Daoy (cell line): ENCODE results near the gene ERBB3. TPM values are rescaled to one million over a fixed set of nuclear protein-coding genes. Genes with fewer than 3 reads are reported as not detected.

Source experiments
- DNase-seq: peaks from one replicate; pipeline ENCODE4 v3.0.0-alpha.2; 2015; ENCODE audit warnings: low read depth
- total RNA-seq: library from RNA; depleted of rRNA; stranded (reverse); fragments of >200 nt; shearing (Covaris generic); gene quantifications from 2 replicates; pipeline ENCODE4 v1.2.3, GENCODE V29; 2014; rRNA removed

ERBB3 gene
- total RNA-seq, 1 experiment from 2014 or later, result 0.63 TPM

DNA sequence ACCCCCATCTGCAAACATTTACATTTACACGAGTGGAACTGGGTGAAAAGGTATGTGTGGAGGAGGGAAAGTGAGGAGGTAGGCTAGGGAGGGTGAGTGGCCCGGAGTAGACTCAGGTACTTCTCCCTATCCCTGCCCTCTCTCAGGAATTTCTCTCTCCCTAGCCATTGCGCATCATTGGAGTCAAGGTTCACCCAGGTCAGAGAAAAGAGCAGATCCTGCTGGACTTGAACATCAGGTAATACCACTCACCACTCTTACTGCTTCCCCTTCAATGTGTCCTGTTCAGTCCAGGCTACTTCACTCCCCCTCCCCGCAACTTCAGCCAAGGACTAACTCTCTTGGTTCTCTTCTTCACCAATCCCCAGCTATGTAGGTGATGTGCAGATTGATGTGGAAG is 50.9 kb downstream of the ERBB3 start:
- no peak for DNase-seq

DNA sequence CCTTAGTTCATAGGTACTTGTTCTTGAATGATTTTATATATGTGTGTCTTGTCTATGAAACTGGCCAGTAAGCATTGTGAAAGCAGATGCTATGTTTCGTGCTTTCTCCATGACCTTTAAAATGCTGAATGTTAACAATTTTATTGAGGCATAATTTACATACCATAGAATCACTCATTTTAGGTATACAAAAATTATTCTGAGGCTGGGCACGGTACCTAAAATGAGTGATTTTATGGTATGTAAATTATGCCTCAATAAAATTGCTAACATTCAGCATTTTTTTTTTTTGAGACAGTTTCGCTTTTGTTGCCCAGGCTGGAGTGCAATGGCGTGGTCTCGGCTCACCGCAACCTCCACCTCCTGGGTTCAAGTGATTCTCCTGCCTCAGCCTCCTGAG is 54.9 kb downstream of the ERBB3 start:
- DNase-seq, result no peak

- DNase-seq, result no peak
Measured at GRCh38 chr12:56137853-56138571, 58.0 kb downstream of the ERBB3 start.

GRCh38 chr12:56141946-56142784 is 62.2 kb downstream of the ERBB3 start:
- no peak for DNase-seq

DNA sequence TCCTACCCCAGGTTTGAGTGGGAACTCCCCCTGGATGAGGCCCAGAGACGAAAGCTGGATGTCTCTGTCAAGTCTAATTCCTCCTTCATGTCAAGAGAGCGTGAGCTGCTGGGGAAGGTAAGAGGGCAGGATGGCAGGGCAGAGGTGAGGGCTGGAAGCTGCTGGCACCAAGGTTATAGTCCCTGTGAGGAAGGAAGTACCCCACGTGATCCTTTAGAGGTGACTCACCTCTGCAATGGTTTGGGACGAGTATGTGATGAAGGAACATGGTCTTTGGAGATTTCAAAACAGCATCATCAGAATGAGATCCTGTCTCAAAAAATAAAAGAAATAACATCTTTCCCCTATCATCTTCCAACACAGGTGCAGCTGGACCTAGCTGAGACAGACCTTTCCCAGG is 63.3 kb downstream of the ERBB3 start:
- no peak for DNase-seq

DNA sequence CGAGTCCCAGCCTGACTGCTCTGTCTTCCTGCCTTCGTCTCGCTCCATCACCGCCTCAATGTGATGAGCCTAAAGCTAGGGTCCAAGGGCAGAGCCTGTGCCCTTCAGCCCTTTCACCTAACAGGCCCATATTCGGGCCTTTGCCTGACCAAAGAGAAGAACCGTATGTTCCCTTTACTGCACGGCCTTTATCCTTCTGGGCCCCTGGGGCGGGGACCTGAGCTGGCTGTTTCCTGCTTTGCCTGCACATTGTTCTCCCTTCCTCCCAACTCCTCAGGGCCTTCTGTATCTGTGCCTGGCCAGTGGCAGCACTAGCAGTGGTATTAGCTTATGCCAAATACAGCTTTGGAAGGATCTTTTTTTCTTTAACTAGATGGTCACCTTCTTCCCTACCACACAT is 63.9 kb downstream of the ERBB3 start:
- no peak for DNase-seq

GRCh38 chr12:56145217-56145616 is 65.3 kb downstream of the ERBB3 start:
- DNase-seq, result no peak

- peak; percentile 35 for DNase-seq
Measured at GRCh38 chr12:56146492-56147460, 66.8 kb downstream of the ERBB3 start.

- no peak for DNase-seq
Measured at GRCh38 chr12:56150563-56150962, 70.6 kb downstream of the ERBB3 start.

GRCh38 chr12:56151672-56152131 is 71.7 kb downstream of the ERBB3 start:
- peak; percentile 17 for DNase-seq

- peak; percentile 98 for DNase-seq
Measured at GRCh38 chr12:56152132-56152755, 72.3 kb downstream of the ERBB3 start, which contains the start of gene MYL6B. MYL6B (plus strand) TSS chr12:56152587; CDS start chr12:56153919, 1,332 bp downstream.

Other genes starting within 250 kb of the ERBB3 start
- gene MMP19, start 237.2 kb upstream of the ERBB3 start, total RNA-seq, result 6.9 and 8.4 TPM in 2 replicates
- gene PYM1, start 152.3 kb upstream of the ERBB3 start, total RNA-seq, result 49.1 and 59.7 TPM in 2 replicates
- 14.5 and 58.4 TPM in 2 replicates for gene DGKA, start 149.0 kb upstream of the ERBB3 start, total RNA-seq
- 0.06 and 0.12 TPM in 2 replicates for gene PMEL, start 114.1 kb upstream of the ERBB3 start, total RNA-seq
- gene CDK2, start 113.3 kb upstream of the ERBB3 start, total RNA-seq, result 57.5 and 58.0 TPM in 2 replicates
- 22.7 and 31.7 TPM in 2 replicates for gene RAB5B, start 106.1 kb upstream of the ERBB3 start, total RNA-seq
- 13.1 and 13.3 TPM in 2 replicates for gene SUOX, start 82.9 kb upstream of the ERBB3 start, total RNA-seq
- gene IKZF4, start 59.1 kb upstream of the ERBB3 start, total RNA-seq, result 0.12 and 0.40 TPM in 2 replicates
- gene RPS26, start 38.2 kb upstream of the ERBB3 start, total RNA-seq, result 1,984 and 2,181 TPM in 2 replicates
- gene PA2G4, start 24.4 kb downstream of the ERBB3 start, total RNA-seq, result 384 and 456 TPM in 2 replicates
- gene RPL41, start 36.5 kb downstream of the ERBB3 start, total RNA-seq, result 4,200 and 4,689 TPM in 2 replicates
- 2.5 and 3.5 TPM in 2 replicates for gene ZC3H10, start 38.1 kb downstream of the ERBB3 start, total RNA-seq
- gene ESYT1, start 48.1 kb downstream of the ERBB3 start, total RNA-seq, result 54.3 and 69.6 TPM in 2 replicates
- gene MYL6B, start 72.4 kb downstream of the ERBB3 start, total RNA-seq, result 148 and 156 TPM in 2 replicates
- 2,203 and 2,674 TPM in 2 replicates for gene MYL6, start 78.2 kb downstream of the ERBB3 start, total RNA-seq
- gene SMARCC2, start 109.3 kb downstream of the ERBB3 start, total RNA-seq, result 25.6 and 26.1 TPM in 2 replicates
- gene RNF41, start 141.8 kb downstream of the ERBB3 start, total RNA-seq, result 48.1 and 52.3 TPM in 2 replicates
- gene NABP2, start 144.2 kb downstream of the ERBB3 start, total RNA-seq, result 77.9 and 78.2 TPM in 2 replicates
- gene SLC39A5, start 149.9 kb downstream of the ERBB3 start, total RNA-seq, result 0.11 TPM in 1 of 2 replicates, not detected in the other
- gene ANKRD52, start 178.2 kb downstream of the ERBB3 start, total RNA-seq, result 9.1 and 9.5 TPM in 2 replicates
- 13.4 and 23.1 TPM in 2 replicates for gene COQ10A, start 186.8 kb downstream of the ERBB3 start, total RNA-seq
- 95.8 and 112 TPM in 2 replicates for gene CS, start 220.2 kb downstream of the ERBB3 start, total RNA-seq
- gene CNPY2, start 235.8 kb downstream of the ERBB3 start, total RNA-seq, result 136 and 177 TPM in 2 replicates